GM19240 (cell line): ENCODE data around the gene CECR2.

Experiments
- DNase-seq: peaks from one replicate; pipeline ENCODE4 v3.0.0; 2011; ENCODE audit warnings: low spot score; ENCODE audit not compliant: insufficient read length

The CECR2 gene

DNA sequence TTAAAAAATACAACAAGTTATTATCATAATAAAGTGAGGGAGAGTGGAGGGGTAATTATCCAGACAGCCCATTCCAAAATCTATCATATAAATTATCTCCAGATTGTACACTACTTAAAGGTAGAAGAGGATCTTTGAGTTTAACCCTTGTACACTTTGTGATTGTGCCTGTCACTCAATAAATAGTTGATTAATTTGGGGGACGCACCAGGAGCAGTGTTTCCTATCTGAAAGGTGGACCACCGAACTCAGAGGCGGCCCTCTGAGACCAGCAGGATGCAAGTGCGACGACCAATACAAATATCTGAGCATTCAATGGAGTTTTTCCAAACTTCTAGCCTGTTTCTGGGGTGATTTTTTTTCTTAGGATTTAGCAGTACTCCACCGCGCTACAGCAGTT, 1.1 kb upstream of the CECR2 start:
- DNase-seq: no peak

DNA sequence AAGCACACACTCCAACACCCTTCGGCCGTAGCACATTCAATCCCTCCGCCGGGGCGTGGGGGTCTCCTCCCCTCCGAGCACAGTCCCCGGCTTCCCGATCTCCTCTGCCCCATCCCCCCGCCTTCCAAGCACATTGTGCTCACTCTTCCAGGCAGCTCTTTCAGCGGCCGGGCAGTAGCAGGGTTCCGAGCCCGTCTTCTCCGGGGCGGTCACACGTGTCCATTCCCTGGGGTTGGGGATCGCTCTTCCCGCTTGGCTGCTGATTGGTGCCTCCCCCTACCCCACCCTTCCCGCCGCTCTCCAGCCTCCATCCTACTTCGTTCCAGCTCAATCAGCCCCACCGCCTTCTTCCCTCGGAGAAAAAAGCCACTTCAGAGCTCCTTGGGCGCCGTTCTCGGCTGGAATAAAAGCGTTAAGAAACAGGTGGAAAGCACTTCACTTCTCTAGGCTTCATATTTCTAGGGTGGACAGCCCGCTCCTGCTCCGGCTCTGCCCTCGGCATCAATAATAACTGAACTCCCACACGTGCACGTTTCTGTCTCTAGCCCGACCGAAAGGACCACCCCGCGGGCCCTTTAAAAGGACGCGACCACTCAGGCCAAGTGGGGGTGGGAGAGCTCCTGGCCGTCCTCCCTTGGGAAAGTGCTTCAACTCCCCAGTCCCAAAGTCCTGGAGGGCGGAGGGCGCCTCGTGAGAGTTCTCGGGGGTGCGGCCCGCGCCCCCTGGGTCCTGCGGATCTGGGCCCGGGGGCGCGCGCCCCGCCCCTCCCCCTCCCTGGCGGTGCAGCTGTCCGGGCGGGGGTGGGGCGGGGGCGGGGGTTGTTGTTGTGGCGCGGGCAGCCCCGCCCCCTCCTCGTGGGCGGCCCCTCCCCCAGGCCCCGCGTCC, 464 bp upstream of the CECR2 start:
- DNase-seq: no peak

DNA sequence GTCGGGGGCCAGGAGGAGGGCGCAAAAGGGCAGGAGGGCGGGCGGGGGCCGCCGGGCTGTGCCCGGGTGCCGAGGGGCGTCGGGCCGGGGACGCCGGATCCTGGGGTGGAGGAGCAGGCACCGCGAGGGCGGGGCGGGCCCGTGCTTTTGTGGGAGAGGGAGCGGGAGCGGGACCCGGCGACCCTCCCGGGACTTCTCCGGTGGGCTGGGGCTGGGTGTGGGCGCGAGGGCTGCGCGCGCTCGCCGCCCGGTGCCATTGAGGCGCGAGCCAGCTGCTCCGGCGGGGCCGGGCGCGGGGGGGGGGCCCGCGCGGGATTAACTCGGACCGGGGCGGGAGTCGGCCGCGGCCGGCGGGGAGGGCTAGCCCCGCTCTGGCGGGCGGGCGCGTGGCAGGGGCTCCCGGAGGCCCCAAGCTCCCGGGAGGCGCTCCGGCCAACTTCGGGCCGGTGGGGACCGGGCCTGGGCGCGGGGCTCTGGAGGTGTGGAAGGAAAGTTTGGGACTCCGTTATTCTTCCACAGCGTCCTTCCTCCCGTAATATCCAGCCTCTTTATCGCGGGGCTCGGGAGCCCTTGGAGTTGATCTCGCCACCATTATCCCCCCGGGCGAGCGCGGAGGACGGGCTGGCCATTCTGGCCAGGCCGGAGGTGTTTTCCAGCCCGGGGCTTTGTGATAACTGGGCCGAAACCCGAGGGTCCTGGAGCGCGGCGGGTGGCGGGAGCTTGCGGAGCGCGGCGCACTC, 936 bp downstream of the CECR2 start:
- DNase-seq: no peak

DNA sequence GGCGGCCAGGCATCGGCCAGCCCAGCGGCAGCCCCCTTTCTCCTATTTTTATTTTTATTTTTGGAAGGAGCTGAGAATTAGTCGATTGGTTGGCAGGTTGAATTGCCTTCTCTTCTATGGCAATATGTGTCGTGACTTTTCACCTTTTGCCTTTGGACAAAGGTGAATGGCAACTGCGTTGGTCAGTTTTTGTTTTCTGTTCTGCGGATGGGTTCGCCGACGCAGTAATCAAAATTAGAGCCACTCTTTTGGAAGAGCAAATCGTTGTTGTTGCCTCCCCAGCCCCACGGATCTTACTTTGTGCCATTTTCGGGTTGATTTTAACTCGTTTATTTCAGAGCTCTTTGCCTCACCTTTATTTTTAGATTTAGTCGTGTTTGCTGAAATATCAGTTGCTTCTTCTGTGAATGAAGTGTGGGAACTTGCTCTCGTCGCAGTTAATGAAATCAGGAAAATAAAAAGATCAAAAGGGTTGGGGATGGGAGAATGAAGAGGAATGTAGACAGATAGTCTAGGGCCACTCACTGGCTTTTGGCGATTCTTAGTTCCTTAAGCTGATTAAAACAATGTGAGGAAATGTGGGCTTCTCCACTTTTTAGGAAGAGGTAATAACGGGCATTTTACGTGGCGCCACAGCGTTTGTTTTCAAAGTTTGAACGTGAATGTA, 1.6 kb downstream of the CECR2 start:
- DNase-seq: no peak

DNA sequence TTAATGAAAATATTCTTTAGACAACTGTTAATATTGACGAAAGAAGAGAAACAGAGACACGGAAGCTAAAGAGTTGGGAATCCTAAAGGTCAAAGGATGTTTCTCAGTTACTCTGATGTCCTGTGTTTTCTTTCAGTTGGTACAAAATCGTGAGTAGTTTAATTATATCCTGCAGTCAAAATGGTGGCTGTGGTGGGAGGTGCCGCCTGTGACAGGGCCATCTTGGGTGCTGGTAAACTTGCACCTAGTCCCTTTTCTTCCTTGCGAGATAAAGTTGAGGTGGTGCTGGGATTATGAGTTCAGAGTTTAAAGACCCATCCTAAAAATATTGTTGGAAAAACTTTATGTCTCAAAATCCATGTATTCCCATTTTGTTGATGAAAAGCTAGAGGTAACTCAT, 2.2 kb downstream of the CECR2 start:
- no peak for DNase-seq

DNA sequence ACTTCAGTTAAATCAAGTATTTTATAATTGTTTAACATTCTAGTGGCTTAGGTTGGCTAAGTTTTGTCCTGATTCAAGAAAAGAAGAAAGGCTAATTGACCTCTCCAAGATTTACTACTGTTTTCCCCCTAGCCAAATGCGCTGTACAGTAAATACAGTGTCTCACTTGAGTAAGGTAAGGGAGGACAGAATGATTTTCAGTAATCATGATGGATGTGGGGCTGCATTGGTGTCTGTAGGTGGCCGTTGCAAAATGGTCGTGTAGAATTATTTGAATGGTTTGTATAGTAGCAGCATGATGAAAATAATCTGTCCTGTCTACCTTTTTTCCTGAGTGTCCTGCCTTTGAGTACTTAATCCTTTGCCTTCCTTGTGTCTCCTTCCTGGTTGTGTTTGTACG, 4.6 kb downstream of the CECR2 start:
- no peak for DNase-seq

DNA sequence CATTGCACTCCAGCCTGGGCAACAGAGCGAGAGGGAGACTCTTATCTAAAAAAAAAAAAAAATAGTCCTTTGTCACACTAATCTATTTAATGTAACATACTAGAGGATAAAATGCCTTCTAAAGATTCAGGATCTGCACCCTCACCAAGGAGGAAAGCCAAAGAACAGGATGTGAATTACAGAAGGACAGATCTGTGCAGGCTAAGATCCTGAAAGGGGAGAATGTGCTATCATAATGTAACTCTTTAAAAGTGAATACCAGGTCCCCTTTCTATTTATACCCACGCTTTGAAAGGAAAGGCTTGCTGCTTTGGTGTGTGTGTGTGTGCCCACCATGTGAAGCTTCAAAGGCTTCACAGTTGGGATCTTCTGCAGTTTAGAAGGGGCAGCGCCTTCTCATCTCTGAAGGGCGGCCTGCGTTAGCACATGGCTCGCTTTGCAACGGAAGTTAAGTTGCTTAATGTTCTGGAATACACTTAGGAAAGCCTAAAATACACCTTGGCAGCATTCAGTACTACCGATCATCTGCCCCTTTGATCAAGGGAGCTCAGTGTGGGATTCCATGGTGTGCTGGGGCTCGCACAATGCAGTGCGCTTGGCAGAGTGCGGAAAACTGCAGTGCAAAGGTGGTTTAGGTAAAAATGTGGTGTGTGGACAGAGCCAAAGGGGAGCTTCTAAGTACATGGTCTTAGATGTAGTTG, 6.8 kb downstream of the CECR2 start:
- no peak for DNase-seq

DNA sequence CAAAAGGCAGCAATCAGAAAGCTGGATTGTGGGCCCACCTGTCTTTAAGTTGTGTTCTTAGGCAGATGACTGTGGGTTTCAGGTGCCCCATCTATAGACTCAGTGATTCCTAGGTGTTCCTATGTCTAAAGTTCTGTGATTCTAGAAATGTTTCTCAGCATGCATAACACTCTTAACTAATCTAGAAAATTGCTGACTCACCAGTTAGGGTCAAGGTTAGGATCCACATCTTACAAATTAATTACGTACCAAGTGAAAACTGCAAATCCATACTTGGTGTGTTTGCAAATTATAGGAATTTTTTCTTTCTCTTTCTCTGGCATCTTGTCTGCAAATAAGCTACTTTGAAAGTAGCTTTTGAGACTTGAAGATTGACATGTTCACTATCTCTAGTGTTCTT, 7.7 kb downstream of the CECR2 start:
- DNase-seq: no peak

DNA sequence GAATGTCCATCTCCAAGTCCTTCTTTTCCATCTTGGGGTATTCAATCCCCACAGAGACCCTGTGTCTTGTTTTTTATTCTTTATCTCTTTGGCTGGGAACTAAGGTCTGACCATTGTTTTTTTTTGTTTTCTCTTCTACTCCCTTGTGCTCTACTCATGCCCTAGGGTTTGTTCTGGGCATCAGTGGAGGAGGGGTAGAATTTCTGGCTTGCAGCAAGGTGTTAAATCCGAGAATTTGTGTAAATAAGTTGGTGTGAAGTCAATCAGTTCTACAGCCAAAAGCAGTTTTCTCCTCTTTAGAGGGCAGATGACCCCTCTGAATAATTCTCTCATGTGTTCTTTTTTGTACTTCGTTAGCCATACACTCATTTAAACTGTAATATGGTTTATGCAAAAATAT, 10.7 kb downstream of the CECR2 start:
- DNase-seq: no peak

DNA sequence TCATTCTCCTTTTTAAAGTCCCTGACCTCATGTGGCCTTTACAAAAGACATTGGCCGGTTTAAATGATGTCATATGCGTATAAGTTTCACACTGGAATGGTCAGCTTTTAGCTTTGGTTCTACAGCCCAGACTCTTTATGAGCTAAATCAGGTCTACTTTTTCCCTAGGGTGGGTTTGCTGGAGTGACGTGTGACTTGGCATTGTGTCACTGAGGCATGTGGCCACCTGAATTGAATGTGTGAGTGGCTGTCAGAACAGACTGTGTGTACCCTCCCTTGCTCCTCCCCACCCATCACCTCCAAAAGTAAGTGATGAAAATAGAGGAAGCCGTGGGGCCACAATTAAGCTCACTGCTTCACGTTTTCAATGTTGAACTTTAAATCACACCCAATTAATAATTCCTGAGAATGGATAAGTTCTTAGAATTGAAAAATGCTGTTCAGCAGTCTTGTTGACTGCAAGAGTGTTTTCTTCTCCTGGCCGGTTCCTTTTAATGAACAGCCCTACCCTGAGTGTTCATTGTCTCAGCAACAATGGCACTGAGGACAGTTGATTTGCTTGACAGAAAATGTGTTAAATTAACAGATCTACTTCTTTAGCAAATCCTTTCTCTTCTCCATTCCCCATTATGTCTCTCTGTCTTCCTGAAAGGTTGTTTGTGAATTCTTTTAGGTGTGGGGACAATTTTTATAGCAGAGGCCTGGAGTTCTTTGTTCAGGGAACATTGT, 11.3 kb downstream of the CECR2 start:
- no peak for DNase-seq

DNA sequence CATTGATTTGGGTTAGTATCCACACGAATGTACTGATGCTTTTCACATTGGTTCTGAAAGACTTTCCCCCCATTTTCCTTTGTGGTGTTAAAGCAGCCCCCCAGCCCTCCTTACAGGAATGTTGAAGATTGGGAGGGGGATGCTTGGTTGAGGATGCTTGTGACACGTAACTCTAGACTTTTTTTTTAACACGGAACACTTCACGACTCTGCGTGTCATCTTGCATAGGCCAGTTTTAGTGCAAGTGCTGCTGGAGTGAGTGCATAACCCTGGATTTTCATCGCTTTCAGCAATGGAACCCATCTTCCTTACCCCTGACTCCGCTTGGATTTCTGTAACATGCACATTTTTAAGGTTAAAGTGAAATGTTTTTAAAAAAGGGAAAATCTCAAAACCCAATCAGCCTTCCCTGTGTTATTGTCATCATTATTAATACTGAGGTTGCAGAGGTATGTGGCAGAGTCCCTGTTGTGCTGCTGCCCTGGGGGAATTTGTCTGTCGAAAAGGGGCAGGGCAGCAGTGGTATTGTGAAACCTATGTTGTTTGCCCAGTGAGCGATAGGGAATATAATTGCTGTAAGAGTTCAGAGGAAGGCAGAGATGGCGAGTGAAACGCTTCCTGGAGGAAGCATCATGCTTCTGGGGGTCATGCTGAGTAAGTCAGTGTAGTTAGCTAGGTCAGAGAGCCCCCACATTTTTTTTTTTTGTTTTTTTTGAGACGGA, 12.1 kb downstream of the CECR2 start:
- no peak for DNase-seq

DNA sequence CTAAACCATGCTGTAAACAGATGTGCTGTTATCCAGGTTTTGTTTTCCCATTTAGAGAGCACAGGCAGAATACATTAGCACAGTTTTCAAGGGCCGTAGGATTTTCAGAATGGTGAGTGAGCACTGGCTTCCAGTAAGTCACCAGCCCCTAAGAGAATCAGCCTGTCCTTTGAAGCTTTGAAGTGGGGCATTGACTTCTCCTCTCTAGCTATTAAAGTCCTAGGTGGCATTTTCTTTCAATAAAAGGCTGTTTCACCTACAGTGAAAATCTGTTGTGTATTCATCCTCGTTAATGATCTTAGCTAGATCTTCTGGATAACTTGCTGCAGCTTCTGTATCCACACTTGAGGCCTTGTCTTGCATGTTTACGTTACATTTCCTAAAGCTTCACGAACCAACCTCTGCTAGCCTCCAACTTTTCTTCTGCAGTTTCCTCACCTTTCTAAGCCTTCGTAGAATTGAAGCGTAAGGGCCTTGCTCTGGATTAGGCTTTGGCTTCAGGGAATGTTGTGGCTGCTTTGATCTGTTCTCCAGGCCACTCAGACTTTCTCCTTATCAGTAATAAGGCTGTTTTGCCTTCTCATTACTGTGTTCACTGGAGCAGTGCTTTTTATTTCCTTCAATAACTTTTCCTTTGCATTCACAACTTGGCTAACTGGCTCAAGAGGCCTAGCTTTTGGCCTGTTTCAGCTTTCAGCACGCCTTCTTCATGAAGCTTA, 15.5 kb downstream of the CECR2 start:
- DNase-seq: no peak

DNA sequence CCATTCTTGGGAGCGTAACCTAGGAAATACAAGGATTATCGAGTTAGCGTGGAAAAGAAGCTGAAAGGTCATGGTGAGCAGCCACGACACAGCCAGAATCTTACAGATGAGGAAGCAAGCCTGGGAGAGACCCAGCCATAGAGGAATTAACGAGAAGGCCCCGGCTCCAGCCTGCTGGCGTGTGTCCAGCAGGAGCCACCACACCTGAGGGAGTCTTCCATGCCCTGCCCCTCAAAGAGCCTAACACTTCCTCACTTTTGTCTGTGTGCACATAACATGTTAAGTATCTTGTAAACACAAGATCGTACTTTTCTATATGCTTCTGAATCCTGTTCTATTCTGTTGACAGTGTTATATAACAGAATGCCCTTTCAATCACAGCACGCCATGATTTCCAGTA, 18.1 kb downstream of the CECR2 start:
- DNase-seq: no peak

DNA sequence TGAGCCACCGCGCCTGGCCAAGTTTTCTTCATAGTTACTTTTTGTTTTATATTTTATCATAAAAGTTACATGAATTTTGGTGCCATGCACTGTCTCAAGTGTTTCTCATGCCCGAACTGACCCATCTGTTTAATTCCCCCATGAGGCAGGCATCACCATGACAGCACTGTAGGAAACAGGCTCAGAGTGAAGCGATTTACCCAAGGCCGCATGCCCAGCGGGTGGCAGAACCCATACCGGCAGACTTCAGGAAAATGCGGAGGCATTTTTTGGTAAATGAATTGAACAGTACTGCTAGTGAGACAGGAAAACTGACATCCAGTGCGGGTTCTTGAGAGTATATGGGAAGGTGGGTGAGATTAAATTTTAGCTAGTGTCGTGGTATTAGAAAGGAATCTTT, 19.0 kb downstream of the CECR2 start:
- DNase-seq: no peak

DNA sequence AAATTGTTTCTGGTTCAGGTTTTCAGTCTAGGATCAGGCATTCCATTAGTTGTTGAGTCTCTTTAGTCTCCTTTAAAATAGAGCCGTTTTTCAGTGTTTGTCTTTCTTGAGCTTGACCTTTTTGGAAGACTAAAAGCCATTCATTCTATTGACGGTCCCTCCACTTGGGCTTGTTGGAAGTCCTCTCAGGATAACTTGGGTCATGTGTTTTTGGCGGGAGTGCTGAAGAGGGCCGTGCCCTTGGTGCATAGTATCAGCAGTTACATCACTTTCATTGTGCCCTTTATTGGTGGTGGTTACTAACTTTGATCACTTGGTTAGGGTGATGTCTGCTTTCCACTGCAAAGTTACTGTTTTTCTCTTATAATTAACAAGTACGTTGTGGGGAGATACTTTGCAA, 20.8 kb downstream of the CECR2 start:
- DNase-seq: no peak

DNA sequence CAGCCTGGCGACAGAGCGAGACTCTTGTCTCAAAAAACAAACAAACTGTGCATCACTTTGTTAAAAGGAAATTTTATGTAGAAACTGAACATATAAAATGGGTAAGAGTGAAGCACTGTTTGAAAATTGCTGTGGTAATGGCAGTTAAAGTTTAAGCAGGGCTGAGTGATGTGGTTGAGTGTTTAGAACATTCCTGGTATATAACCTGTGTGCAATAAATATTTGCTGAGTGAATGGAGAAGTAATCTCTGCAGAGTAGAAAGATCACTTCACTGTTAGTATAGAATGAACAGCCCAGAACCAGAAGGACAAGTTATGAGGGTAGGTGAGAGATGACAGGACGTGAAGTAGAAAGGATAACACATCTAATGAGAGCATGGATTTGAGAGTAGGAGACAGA, 27.3 kb downstream of the CECR2 start:
- DNase-seq: no peak

DNA sequence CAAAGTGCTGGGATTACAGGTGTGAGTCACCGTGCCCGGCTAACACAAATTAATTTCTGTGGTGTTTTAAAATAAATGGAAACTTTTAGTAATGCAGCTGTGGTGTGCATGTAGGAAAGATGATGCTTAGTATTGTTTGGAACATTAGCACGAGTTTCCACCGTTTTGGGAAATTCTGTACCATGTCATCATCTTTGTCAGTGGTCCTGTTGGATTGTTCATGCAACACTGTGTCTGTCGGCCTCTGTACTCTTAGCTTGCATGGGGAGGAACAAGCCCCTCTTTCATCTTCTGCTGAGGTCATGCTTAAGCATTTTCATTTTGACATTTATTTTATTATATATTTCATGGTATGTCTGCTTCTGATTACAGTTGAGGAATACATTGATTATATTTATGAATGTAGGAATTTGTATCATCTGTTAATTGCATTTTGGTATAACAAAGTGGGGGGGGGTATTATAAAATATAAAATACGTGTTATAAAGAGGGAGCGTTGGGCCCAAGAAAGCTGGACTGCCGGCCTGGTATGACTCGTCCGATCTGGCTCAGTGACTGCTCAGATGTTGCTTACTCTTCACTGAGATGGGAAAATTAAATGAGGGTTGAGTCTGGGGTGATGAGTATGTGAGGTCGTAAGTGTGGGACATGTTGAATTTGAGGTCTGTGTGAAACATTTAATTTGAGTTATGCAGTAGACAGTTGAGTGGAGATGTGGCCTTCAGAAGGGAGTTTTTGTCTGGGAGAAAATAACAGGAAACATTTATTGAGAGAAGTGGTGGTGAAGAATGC, 28.7 kb downstream of the CECR2 start:
- DNase-seq: no peak

DNA sequence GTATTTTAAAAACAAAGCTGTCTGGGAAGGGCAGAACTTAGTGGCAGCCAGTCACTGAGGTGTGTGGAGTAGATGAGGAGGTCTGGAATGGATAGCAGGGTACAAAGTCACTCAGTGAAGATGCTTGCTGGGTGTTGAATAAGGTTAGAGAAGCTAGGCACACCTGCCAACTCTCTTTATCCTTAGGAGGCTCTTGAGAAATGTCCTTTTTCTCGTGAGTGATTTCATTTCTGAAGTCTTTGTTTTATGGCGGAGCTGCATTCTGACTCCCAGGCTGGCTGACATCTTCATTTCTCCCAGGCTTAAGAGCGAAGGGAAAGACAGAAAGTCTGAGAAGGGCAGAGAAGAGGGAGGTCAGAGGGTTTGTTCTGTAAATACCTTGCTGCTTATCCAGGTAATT, 31.0 kb downstream of the CECR2 start:
- DNase-seq: no peak

DNA sequence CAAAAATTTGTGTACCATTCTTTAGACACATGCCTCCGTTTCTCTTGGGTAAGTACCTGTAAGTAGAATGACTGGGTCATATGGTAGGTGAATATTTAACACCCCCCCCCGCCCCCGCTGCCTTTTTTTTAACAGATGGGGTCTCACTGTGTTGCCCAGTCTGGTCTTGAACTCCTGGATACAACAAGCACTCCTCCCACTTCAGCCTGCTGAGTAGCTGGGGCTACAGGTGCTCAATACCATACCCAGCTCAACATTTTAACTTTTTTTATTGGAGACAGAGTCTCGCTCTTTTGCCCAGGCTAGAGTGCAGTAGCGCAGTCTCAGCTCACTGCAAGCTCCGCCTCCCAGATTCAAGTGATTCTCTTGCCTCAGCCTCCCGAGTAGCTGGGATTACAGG, 32.5 kb downstream of the CECR2 start:
- DNase-seq: no peak
